HepG2 (cell line): ENCODE measurements around the gene SNRNP200. TPM values are rescaled to one million over a fixed set of nuclear protein-coding genes. Genes with fewer than 3 reads are reported as not detected.

Experiments used
- FOSL1 ChIP-seq: sonication (generic); formaldehyde crosslinking; IDR thresholded peaks from 2 replicates; pipeline ENCODE4 v1.9.0; 2021; ENCODE audit warnings: missing genetic modification reagents, borderline replicate concordance
- KLF15 ChIP-seq: sonication (generic); formaldehyde crosslinking; IDR thresholded peaks from 2 replicates; pipeline ENCODE4 v1.8.1; 2023; ENCODE audit warnings: borderline replicate concordance, mild to moderate bottlenecking, inconsistent platforms, missing genetic modification reagents, mixed read lengths
- MEIS2 ChIP-seq: sonication (generic); formaldehyde crosslinking; IDR thresholded peaks from 2 replicates; pipeline ENCODE4 v1.9.0; 2021; ENCODE audit warnings: mild to moderate bottlenecking, missing genetic modification reagents
- REPIN1 ChIP-seq: sonication (generic); formaldehyde crosslinking; IDR thresholded peaks from 2 replicates; pipeline ENCODE4 v1.8.0; 2022; ENCODE audit warnings: missing genetic modification reagents, low read depth, mild to moderate bottlenecking, borderline replicate concordance
- TEAD3 ChIP-seq: optimal IDR thresholded peaks from 2 replicates; pipeline ENCODE3; 2016; ENCODE audit warnings: borderline replicate concordance
- ZBTB8A ChIP-seq: sonication (generic); formaldehyde crosslinking; IDR thresholded peaks from 2 replicates; pipeline ENCODE4 v1.4.0; 2020; ENCODE audit warnings: mild to moderate bottlenecking, low read depth, missing genetic modification reagents, borderline replicate concordance
- ZFP37 ChIP-seq: sonication (generic); formaldehyde crosslinking; IDR thresholded peaks from 2 replicates; pipeline ENCODE4 v1.4.0; 2020; ENCODE audit warnings: missing genetic modification reagents, borderline replicate concordance
- ZMAT3 ChIP-seq: sonication (generic); formaldehyde crosslinking; conservative IDR thresholded peaks from 2 replicates; pipeline ENCODE4 v1.7.0; 2021; ENCODE audit warnings: missing genetic modification reagents
- ZNF383 ChIP-seq: sonication (generic); formaldehyde crosslinking; IDR thresholded peaks from 2 replicates; pipeline ENCODE4 v1.4.0; 2020; ENCODE audit warnings: missing genetic modification reagents, mild to moderate bottlenecking, borderline replicate concordance
- ZNF557 ChIP-seq: sonication (generic); formaldehyde crosslinking; IDR thresholded peaks from 2 replicates; pipeline ENCODE4 v1.4.0; 2020; ENCODE audit warnings: missing genetic modification reagents
- ZNF83 ChIP-seq: sonication (generic); formaldehyde crosslinking; IDR thresholded peaks from 2 replicates; pipeline ENCODE4 v1.4.0; 2020; ENCODE audit warnings: missing genetic modification reagents, mild to moderate bottlenecking, borderline replicate concordance
- polyA plus RNA-seq, 8 experiments: library from polyadenylated mRNA; depleted of rRNA in 3 of 8; stranded (reverse) in 7 of 8; unstranded in 1 of 8; fragments of >200 nt; fragmentation: Illumina TruSeq in 4 of 8; extraction: Trizol in 4 of 8; gene quantifications; 2 replicates each; pipeline versions ENCODE4 v1.2.1 to v1.2.3, GENCODE V29; 2011 to 2016; ENCODE audit warnings: low read depth in 4 of 8, missing spikeins in 1 of 8, mixed read lengths in 1 of 8; ENCODE audit not compliant: insufficient read depth in 1 of 8
- total RNA-seq, 5 experiments: library from RNA; depleted of rRNA; stranded (reverse); fragments of >200 nt; fragmentation: Illumina TruSeq; extraction: Trizol; gene quantifications; 2 replicates each; pipeline ENCODE4 v1.2.3, GENCODE V29; 2016; ENCODE audit warnings: low read depth in 1 of 5
- TF ChIP-seq, protein P1 (sequence below): IDR thresholded peaks from 2 replicates; pipeline ENCODE4 v1.6.1; 2016; ENCODE audit warnings: mild to moderate bottlenecking
- TF ChIP-seq, protein P2 (sequence below): sonication (generic); formaldehyde crosslinking; IDR thresholded peaks from 2 replicates; pipeline ENCODE4 v1.8.1; 2023; ENCODE audit warnings: mild to moderate bottlenecking, moderate library complexity, missing genetic modification reagents
- TF ChIP-seq, protein P3 (sequence below): sonication (generic); formaldehyde crosslinking; IDR thresholded peaks from 2 replicates; pipeline ENCODE4 v1.4.0; 2020; ENCODE audit warnings: missing genetic modification reagents, borderline replicate concordance
- TF ChIP-seq, protein P4 (sequence below): sonication (generic); formaldehyde crosslinking; IDR thresholded peaks from 2 replicates; pipeline ENCODE4 v1.4.0; 2020; ENCODE audit warnings: mild to moderate bottlenecking, missing genetic modification reagents, borderline replicate concordance

Gene SNRNP200
- total and polyA plus RNA-seq, 2 of the 13 experiments (the other 11 are each of a cell fraction or from before 2014, with no cell fraction given), result 99.0 to 232 TPM

DNA sequence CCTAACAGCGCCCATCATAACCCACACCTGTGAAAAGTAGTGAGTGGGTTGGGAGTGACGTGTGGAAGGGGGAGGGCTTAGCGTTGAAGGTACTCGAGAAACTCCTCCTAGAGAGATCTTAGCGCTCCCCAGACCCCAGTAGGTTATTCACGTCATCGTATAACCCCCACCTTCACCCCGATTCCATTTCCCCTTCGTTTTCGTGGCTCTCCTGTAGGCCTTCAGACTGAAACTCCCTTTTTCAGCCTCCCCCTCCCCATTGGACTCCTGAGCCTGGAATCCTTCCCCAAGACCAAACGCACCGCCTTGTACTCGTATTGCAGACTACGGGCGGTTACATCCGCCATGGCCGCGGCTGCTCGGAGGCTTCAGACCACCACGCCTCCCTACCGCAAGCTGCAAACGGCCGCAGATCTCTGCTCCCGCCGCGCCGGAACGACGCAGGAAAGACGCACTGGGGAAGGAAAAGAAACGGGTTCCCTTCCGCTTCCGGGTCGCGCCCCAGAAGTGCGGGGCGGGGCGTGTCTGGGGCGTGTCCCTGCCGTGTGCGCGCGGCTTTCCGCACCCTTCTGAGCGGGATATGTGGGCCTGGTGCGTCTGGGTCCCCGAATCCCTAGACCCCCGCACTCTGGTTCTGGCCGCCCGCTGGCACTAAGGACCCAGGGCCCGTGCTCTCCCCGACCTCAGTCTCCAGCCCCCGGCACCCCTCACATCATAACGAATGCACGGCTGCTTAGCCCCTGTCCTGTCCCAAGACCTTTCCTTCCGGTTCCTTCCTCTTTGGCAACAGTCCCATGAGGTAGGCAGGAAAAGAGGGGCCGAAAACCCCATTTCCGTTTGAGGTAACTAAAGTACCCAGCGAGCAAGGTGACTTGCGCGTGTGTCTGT is at the start of gene SNRNP200 (continued):
- TF ChIP-seq, protein P1, sequence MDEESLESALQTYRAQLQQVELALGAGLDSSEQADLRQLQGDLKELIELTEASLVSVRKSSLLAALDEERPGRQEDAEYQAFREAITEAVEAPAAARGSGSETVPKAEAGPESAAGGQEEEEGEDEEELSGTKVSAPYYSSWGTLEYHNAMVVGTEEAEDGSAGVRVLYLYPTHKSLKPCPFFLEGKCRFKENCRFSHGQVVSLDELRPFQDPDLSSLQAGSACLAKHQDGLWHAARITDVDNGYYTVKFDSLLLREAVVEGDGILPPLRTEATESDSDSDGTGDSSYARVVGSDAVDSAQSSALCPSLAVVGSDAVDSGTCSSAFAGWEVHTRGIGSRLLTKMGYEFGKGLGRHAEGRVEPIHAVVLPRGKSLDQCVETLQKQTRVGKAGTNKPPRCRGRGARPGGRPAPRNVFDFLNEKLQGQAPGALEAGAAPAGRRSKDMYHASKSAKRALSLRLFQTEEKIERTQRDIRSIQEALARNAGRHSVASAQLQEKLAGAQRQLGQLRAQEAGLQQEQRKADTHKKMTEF (CRISPR knock-in tag), result peak; percentile 80
- TF ChIP-seq ZMAT3 (CRISPR knock-in tag), result peak; percentile 84; the same call in 1 of the 2 replicates
- peak; percentile 76 for TF ChIP-seq TEAD3
- TF ChIP-seq ZNF383, result 0 out of 2 replicates have a peak, but pooled peaks have one; percentile 98
- TF ChIP-seq ZFP37 (CRISPR knock-in tag), result peak; percentile 92
- TF ChIP-seq, protein P2, sequence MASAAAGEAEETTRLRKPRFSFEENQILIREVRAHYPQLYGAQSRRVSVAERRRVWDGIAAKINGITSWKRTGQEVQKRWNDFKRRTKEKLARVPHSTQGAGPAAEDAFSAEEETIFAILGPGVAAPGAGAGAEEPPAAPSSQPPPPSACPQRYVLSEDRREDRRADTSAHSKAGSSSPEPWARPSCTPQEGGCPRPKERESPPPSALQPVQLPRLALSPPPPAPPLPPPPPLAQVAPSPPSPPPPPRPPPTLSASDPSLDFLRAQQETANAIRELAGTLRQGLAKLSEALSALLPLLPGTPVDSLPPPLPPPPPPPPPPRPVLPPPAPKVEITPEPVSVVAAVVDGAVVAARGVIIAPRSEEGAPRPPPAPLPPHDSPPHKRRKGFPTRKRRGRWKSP (CRISPR knock-in tag), result peak; percentile 87
- TF ChIP-seq FOSL1 (CRISPR knock-in tag), result peak; percentile 42; the same call in 1 of the 2 replicates
- TF ChIP-seq ZBTB8A (CRISPR knock-in tag), result peak; percentile 87; the same call in 1 of the 2 replicates
- TF ChIP-seq, protein P3, sequence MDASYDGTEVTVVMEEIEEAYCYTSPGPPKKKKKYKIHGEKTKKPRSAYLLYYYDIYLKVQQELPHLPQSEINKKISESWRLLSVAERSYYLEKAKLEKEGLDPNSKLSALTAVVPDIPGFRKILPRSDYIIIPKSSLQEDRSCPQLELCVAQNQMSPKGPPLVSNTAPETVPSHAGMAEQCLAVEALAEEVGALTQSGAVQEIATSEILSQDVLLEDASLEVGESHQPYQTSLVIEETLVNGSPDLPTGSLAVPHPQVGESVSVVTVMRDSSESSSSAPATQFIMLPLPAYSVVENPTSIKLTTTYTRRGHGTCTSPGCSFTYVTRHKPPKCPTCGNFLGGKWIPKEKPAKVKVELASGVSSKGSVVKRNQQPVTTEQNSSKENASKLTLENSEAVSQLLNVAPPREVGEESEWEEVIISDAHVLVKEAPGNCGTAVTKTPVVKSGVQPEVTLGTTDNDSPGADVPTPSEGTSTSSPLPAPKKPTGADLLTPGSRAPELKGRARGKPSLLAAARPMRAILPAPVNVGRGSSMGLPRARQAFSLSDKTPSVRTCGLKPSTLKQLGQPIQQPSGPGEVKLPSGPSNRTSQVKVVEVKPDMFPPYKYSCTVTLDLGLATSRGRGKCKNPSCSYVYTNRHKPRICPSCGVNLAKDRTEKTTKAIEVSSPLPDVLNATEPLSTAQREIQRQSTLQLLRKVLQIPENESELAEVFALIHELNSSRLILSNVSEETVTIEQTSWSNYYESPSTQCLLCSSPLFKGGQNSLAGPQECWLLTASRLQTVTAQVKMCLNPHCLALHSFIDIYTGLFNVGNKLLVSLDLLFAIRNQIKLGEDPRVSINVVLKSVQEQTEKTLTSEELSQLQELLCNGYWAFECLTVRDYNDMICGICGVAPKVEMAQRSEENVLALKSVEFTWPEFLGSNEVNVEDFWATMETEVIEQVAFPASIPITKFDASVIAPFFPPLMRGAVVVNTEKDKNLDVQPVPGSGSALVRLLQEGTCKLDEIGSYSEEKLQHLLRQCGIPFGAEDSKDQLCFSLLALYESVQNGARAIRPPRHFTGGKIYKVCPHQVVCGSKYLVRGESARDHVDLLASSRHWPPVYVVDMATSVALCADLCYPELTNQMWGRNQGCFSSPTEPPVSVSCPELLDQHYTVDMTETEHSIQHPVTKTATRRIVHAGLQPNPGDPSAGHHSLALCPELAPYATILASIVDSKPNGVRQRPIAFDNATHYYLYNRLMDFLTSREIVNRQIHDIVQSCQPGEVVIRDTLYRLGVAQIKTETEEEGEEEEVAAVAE (CRISPR knock-in tag), result peak; percentile 88
- TF ChIP-seq, protein P4, sequence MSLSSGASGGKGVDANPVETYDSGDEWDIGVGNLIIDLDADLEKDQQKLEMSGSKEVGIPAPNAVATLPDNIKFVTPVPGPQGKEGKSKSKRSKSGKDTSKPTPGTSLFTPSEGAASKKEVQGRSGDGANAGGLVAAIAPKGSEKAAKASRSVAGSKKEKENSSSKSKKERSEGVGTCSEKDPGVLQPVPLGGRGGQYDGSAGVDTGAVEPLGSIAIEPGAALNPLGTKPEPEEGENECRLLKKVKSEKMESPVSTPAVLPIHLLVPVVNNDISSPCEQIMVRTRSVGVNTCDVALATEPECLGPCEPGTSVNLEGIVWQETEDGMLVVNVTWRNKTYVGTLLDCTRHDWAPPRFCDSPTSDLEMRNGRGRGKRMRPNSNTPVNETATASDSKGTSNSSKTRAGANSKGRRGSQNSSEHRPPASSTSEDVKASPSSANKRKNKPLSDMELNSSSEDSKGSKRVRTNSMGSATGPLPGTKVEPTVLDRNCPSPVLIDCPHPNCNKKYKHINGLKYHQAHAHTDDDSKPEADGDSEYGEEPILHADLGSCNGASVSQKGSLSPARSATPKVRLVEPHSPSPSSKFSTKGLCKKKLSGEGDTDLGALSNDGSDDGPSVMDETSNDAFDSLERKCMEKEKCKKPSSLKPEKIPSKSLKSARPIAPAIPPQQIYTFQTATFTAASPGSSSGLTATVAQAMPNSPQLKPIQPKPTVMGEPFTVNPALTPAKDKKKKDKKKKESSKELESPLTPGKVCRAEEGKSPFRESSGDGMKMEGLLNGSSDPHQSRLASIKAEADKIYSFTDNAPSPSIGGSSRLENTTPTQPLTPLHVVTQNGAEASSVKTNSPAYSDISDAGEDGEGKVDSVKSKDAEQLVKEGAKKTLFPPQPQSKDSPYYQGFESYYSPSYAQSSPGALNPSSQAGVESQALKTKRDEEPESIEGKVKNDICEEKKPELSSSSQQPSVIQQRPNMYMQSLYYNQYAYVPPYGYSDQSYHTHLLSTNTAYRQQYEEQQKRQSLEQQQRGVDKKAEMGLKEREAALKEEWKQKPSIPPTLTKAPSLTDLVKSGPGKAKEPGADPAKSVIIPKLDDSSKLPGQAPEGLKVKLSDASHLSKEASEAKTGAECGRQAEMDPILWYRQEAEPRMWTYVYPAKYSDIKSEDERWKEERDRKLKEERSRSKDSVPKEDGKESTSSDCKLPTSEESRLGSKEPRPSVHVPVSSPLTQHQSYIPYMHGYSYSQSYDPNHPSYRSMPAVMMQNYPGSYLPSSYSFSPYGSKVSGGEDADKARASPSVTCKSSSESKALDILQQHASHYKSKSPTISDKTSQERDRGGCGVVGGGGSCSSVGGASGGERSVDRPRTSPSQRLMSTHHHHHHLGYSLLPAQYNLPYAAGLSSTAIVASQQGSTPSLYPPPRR (CRISPR knock-in tag), result peak; percentile 76
- peak; percentile 93 for TF ChIP-seq MEIS2 (CRISPR knock-in tag)
- peak; percentile 88; the same call in 1 of the 2 replicates for TF ChIP-seq ZNF83 (CRISPR knock-in tag)
- TF ChIP-seq REPIN1, result peak; percentile 57; the same call in 1 of the 2 replicates
- peak; percentile 94; the same call in 1 of the 2 replicates for TF ChIP-seq ZNF557 (CRISPR knock-in tag)
- peak; percentile 93 for TF ChIP-seq KLF15 (CRISPR knock-in tag)
